GM13976 (cell line): ENCODE results near the gene CCT3.

Source experiments
- DNase-seq: peaks from one replicate; pipeline ENCODE4 v3.0.0; 2012; ENCODE audit warnings: low spot score
- CTCF ChIP-seq: IDR thresholded peaks from 2 replicates; pipeline ENCODE4 v1.5.1; 2012; ENCODE audit warnings: borderline replicate concordance, mild to moderate bottlenecking; ENCODE audit not compliant: insufficient read depth; ENCODE audit errors: extremely low read depth, missing control alignments, control extremely low read depth
- in situ Hi-C: fragments of 300-500 bp; cut with MboI; formaldehyde crosslinking; loops from one replicate; pipeline ENCODE4 v1.12.0; 2022; ENCODE audit warnings: low sequenced_read_pairs, mixed read lengths, inconsistent platforms; ENCODE audit not compliant: unreplicated experiment

CCT3 gene

GRCh38 chr1:156338180-156338976 lies at the start of gene CCT3, which contains the start of gene TSACC:
CCT3 (minus strand) TSS chr1:156338292; CDS start chr1:156338184, 108 bp downstream.
TSACC (plus strand) TSS chr1:156338526; CDS start chr1:156339758, 1,232 bp downstream.
- peak; percentile 98 for DNase-seq
- in situ Hi-C loops = no loop called here
- TF ChIP-seq CTCF = no peak

GRCh38 chr1:156387870-156388173 lies 49.7 kb upstream of the CCT3 start:
- in situ Hi-C loops = loop anchor here (5.0 to 10.0 kb wide), 2 partner anchors 54 to 217 kb away; partner anchors contain the start of gene GPATCH4
- no peak for DNase-seq
- TF ChIP-seq CTCF = no peak

GRCh38 chr1:156386949-156387869 lies 49.1 kb upstream of the CCT3 start:
- no peak for DNase-seq
- no peak for TF ChIP-seq CTCF
- in situ Hi-C loops = loop anchor here (5.0 to 10.0 kb wide), 2 partner anchors 55 to 218 kb away; partner anchors contain the start of gene GPATCH4

GRCh38 chr1:156386134-156386901 lies 48.2 kb upstream of the CCT3 start:
- in situ Hi-C loops = loop anchor here (5.0 to 10.0 kb wide), 2 partner anchors 56 to 218 kb away; partner anchors contain the start of gene GPATCH4
- DNase-seq = no peak
- no peak for TF ChIP-seq CTCF

- DNase-seq = peak; percentile 80
- in situ Hi-C loops = loop anchor here (5.0 to 10.0 kb wide), 2 partner anchors 57 to 219 kb away; partner anchors contain the start of gene GPATCH4
- peak; percentile 84 for TF ChIP-seq CTCF
Measured at GRCh38 chr1:156385534-156386031, 47.5 kb upstream of the CCT3 start.
